NCI-H524 treated with DMSO at 0.1 percent for 48 hours (cell line): ENCODE data around the gene PLCD1.
"Not testable (repeated sequence)": the region's sequence is repeated elsewhere in the genome, so short reads cannot be mapped to it uniquely, and the experiment has no call there.

Experiments
- DNase-seq: peaks from one replicate; lab custom pipeline; 2025; lab: John Stamatoyannopoulos, UW

Gene PLCD1

GRCh38 chr3:38000242-38000916 is 29.1 kb downstream of the PLCD1 start:
- no peak for DNase-seq

DNA sequence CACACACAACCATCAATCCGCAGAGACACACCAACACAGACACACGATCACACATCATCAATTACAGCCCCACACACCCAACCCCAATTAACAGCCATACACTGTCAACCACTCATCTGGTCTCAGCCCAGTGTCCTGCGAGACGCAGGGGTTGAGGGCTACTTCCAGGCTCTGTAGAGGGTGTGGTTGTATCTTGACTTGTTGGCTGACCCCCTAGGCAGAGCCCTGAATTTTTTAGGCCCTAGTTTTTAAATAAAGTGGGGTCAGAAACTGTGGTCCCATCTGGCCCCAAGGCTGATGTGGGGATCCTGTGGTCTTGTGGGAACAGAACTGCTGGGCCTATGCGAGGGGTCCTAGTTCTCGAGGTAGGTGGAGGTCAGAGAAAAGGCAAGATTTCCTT is 29.6 kb downstream of the PLCD1 start:
- no peak for DNase-seq

GRCh38 chr3:37997791-37998370 is 31.6 kb downstream of the PLCD1 start:
- DNase-seq = no peak

DNA sequence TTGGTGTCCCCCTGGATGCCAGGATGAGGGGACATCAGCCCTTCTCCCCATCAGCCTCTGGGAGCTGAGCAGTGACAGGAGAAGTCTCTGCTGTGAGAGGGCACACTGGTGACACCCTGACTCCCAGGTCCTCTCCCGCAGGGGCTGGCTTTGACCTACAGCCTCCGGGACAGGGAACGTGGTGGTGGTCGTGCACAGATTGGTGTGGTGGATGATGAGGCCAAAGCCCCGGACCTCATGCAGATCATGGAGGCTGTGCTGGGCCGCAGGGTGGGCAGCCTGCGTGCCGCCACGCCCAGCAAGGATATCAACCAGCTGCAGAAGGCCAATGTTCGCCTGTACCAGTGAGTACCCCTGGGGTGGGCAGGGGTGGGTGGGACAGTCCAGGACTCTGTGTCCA is 32.1 kb downstream of the PLCD1 start:
- no peak for DNase-seq

GRCh38 chr3:37996785-37997301 is 32.6 kb downstream of the PLCD1 start:
- DNase-seq = peak; percentile 35

DNA sequence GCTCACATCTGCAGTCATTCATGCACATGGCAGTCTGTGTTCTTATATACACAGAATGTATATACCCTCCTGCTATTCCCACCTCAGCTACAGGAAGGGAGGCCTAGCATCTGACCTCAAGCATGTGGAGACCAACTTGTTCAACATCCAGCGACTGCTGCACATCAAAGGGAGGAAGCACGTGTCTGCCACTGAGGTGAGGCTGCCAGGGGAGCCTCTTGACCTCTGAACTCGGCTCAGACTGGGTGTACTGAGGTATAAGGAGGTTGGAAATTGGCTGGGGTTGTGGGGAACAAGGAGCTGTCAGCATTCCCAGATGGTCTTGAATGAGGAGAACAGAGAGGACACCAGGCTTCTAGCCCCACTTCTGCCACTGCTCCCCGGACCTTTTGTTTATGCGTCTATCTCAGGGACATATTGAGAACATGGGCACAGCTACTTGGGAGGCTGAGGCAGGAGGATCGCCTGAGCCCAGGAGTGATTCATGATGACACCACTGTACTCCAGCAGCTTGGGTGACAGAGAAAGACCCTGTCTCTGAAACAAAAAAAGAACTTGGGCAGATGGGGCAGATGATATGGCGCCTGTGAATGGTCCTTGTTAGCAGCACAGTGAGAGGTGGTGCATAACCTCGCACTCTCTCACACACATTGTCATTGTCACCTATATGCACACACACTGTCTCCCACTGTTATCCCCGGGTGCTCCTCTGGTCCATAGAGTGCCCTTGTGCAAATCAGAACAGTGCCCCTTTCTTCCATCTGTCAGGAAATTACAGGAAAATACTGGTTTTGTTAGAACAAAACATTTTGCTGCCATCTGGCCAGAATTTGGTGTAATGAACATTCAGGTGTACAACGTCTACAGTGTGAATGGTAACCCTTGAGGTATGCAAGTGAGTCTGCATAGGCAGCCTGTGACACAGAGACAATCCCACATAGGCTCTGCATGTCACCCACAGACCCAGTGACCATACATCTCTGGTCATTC is 33.5 kb downstream of the PLCD1 start:
- DNase-seq = peak; percentile 31

DNA sequence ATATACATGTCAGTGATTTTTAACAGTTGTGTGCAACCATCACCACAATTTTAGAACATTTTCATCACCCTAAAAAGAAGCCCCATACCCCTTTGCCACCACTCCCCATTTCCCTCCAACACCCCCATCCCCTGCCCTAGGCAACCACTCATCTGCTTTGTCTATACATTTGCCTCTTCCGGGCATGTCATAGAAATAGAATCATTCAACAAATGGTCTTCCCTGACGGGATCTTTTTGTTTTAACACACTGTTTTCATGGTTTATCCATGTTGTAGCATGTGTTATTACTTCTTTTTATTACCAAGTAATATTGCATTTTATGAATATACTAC is 34.8 kb downstream of the PLCD1 start:
- DNase-seq = no peak

DNA sequence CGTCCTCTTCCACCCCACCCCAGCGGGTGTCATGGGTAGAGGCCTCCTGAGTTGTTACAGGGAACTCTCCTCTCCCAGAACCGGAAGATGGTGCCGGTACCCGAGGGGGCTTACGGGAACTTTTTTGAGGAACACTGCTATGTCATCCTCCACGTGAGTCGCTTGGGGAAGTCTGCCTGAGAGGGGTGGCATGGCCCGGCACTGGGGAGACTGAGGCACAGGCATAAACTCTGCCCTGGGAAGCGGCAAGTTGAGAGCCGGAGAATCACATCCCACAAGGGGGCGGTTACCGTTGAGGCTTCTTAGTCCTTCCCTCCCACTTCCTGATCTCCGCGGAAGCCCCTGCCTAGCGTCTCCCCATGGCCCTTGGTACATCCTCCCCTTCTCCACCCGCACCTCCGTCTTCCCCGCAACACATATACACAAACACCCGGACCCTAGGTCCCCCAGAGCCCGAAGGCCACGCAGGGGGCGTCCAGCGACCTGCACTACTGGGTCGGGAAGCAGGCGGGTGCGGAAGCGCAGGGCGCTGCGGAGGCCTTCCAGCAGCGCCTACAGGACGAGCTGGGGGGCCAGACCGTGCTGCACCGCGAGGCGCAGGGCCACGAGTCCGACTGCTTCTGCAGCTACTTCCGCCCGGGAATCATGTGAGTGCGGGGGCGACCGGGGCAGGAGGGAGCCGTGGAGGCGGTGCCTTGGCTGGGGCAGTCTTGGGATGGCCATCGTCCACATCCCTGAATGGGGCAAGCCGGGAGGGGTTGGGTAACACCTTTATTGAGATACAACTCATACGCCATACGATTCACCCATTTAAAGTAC is 35.4 kb downstream of the PLCD1 start:
- DNase-seq = no peak

- no peak for DNase-seq
Observed at GRCh38 chr3:37993460-37993819, 36.0 kb downstream of the PLCD1 start.

GRCh38 chr3:37993067-37993455 is 36.4 kb downstream of the PLCD1 start:
- DNase-seq = no peak

DNA sequence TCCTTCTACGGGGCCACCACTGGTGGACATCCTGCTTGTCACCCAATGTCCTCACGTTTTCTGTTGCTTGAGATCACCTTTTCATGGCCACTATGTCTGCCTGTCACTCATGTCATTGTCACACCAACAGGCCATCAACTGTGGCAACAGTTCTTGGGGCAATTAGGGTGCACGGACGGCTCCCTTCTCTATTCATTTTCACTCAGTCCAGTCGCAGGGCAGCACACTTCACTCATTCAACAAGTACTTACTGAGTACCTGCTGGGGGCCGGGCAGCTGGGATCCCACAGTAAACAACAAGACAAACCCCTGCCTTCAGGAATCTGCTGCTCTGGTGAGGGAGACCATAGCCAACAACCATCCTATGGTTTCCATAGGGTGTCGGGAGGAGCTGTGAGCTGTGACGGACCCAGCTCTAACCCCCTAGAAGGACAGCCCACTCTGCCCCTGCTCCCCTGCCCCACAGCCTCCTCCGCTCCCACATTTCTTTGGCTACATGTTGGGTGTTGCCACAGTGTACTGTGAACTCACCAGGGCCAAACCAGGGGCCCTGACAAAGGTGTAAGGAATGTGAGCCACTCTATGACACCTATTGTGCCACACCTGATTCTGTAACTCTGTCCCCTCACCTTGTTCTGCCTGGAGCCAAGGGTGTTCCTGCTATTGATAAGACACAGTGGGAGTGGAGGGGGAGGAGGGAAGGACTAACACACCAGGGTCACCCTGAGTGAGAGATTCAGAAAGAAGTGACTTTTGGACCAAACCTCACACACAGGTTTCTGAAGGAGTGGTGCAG is 37.0 kb downstream of the PLCD1 start:
- DNase-seq = no peak

- no peak for DNase-seq
Observed at GRCh38 chr3:37991823-37992222, 37.6 kb downstream of the PLCD1 start.

DNA sequence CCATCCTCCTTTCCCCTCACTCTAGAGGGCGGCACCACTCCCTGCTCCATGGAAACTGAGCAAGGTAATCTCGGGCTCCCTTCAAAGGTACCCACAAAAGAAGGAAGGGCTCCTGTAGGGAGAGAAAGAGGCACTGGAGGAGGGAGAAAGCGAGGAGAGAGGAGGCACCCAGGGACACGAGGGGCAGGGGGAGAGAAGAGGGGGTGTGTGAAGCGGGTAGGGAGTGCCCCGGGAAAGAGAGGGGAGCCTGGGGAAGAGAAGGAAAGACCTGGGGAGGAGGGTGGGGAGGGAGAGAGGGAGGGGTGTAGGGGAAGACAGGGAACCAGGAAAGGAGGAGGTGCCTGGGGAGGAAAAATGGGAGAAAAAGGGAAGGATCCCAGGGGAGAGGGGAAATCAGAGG is 38.3 kb downstream of the PLCD1 start:
- DNase-seq = no peak

- no peak for DNase-seq
Observed at GRCh38 chr3:37990527-37990926, 38.9 kb downstream of the PLCD1 start, which contains the start of gene VILL. Gene VILL (plus strand): TSS chr3:37990786. CDS start chr3:37993673, 2,887 bp downstream.

- DNase-seq = no peak
Observed at GRCh38 chr3:37989821-37990480, 39.5 kb downstream of the PLCD1 start.

GRCh38 chr3:37988931-37989525 is 40.4 kb downstream of the PLCD1 start:
- DNase-seq = no peak

- not testable (repeated sequence) for DNase-seq
Observed at GRCh38 chr3:37988376-37988775, 41.1 kb downstream of the PLCD1 start.

GRCh38 chr3:37987751-37988179 is 41.7 kb downstream of the PLCD1 start:
- no peak for DNase-seq

- DNase-seq = no peak
Observed at GRCh38 chr3:37987315-37987697, 42.1 kb downstream of the PLCD1 start.
